Smooth muscle cell of trachea (primary cell): ENCODE data around the gene HSPA5. TPM values are rescaled to one million over a fixed set of nuclear protein-coding genes. Genes with fewer than 3 reads are reported as not detected.

Source experiments
- total RNA-seq: library from RNA; depleted of rRNA; stranded (reverse); fragments of >200 nt; gene quantifications from 2 replicates; pipeline ENCODE4 v1.2.1, GENCODE V29; 2014

Gene HSPA5
- 247 and 249 TPM in 2 replicates for total RNA-seq

GRCh38 chr9:125241000-125241862 is at the start of gene HSPA5:
TSS of gene HSPA5 (minus strand) at chr9:125241343. CDS start at chr9:125241126, 217 bp downstream.

GRCh38 chr9:125261501-125262293 is 20.6 kb upstream of the HSPA5 start, which contains the start of gene GAPVD1:
TSS of gene GAPVD1 (plus strand) at chr9:125261826. CDS start at chr9:125298922, 37,096 bp downstream.

GRCh38 chr9:125200216-125201047 is 40.7 kb downstream of the HSPA5 start, which contains the start of gene RABEPK:
TSS of gene RABEPK (plus strand) at chr9:125200542. CDS start at chr9:125203014, 2,472 bp downstream.

GRCh38 chr9:125189361-125190289 is 51.5 kb downstream of the HSPA5 start, which contains the start of gene PPP6C:
TSS of gene PPP6C (minus strand) at chr9:125189803. CDS start at chr9:125189718, 85 bp downstream.

Other genes starting within 250 kb of the HSPA5 start
- 18.5 and 27.2 TPM in 2 replicates for gene SCAI, start 97.8 kb downstream of the HSPA5 start, total RNA-seq
- gene PPP6C, start 51.5 kb downstream of the HSPA5 start, total RNA-seq = 12.1 and 15.6 TPM in 2 replicates
- gene RABEPK, start 40.8 kb downstream of the HSPA5 start, total RNA-seq = 34.8 and 37.7 TPM in 2 replicates
- 51.3 and 59.8 TPM in 2 replicates for gene GAPVD1, start 20.5 kb upstream of the HSPA5 start, total RNA-seq